ENCODE data around the gene C19orf12.

The C19orf12 gene

GRCh38 chr19:29665215-29665825, 49.7 kb downstream of the C19orf12 start, which contains the start of gene PLEKHF1:
TSS of gene PLEKHF1 (plus strand) at chr19:29665461. CDS start at chr19:29673840, 8,379 bp downstream.
- peak; percentile 73 to 83 for DNase-seq (ENCODE audit: extremely low read depth in 1 of 2, low read depth in 1 of 2)

- DNase-seq (ENCODE audit: extremely low read depth in 1 of 2, low read depth in 1 of 2) = no peak
Measured at GRCh38 chr19:29664753-29665214, 50.3 kb downstream of the C19orf12 start.

GRCh38 chr19:29663861-29664752, 51.0 kb downstream of the C19orf12 start:
- DNase-seq (ENCODE audit: extremely low read depth in 1 of 2, low read depth in 1 of 2) = no peak

- no peak for DNase-seq (ENCODE audit: extremely low read depth in 1 of 2, low read depth in 1 of 2)
Measured at GRCh38 chr19:29662604-29663404, 52.3 kb downstream of the C19orf12 start.

- DNase-seq (ENCODE audit: extremely low read depth in 1 of 2, low read depth in 1 of 2) = no peak
Measured at GRCh38 chr19:29662278-29662603, 52.8 kb downstream of the C19orf12 start.

GRCh38 chr19:29660835-29661234, 54.2 kb downstream of the C19orf12 start:
- no peak for DNase-seq (ENCODE audit: extremely low read depth in 1 of 2, low read depth in 1 of 2)

GRCh38 chr19:29658221-29658991, 56.7 kb downstream of the C19orf12 start:
- DNase-seq (ENCODE audit: extremely low read depth in 1 of 2, low read depth in 1 of 2) = no peak

- DNase-seq (ENCODE audit: extremely low read depth in 1 of 2, low read depth in 1 of 2) = no peak
Measured at GRCh38 chr19:29655648-29656335, 59.3 kb downstream of the C19orf12 start.

GRCh38 chr19:29653398-29653797, 61.7 kb downstream of the C19orf12 start:
- no peak for DNase-seq (ENCODE audit: extremely low read depth in 1 of 2, low read depth in 1 of 2)

GRCh38 chr19:29651622-29652394, 63.3 kb downstream of the C19orf12 start:
- no peak for DNase-seq (ENCODE audit: extremely low read depth in 1 of 2, low read depth in 1 of 2)

GRCh38 chr19:29650772-29651387, 64.2 kb downstream of the C19orf12 start:
- no peak for DNase-seq (ENCODE audit: extremely low read depth in 1 of 2, low read depth in 1 of 2)
